HepG2 (cell line): ENCODE data around the gene RGL1. TPM values are rescaled to one million over a fixed set of nuclear protein-coding genes. Genes with fewer than 3 reads are reported as not detected.

ENCODE experiments used
- ATAC-seq: fragments of 200-7000 bp; cut with Tn5 transposase; 3 replicates; pipeline ENCODE4 v1.9.1; 2020; ENCODE audit warnings: mild to moderate bottlenecking, moderate library complexity
- BruUV-seq: library from RNA; stranded (reverse); fragments of 400-500 nt; replicated peaks from 2 replicates; lab custom pipeline; 2021; lab: Mats Ljungman, UMichigan
- CTCF ChIA-PET: fragments of 300-600 bp; formaldehyde crosslinking; extraction: SDS; loops from one replicate; lab custom pipeline; 2021; ENCODE audit warnings: low total read pairs, inconsistent platforms, low intra/inter-chr PET ratio; lab: Yijun Ruan, JAX
- POLR2A ChIA-PET: fragments of 350-600 bp; sonication (Branson Sonifier 250); formaldehyde crosslinking; loops from one replicate; lab custom pipeline; 2020; ENCODE audit warnings: antibody characterized with exemption, inconsistent platforms; lab: Yijun Ruan, JAX
- DNase-seq: peaks from one replicate; pipeline ENCODE4 v3.0.0-alpha.2; 2015; ENCODE audit warnings: low spot score
- FAIRE-seq: peaks from 3 replicates; lab custom pipeline; 2011; peaks lifted over from hg19 to GRCh38; lab: Jason Lieb, UNC
- H2AFZ ChIP-seq: one replicate; pipeline ENCODE4 v1.6.1; 2011; ENCODE audit warnings: low read length, inconsistent platforms
- H3K27ac ChIP-seq: fragments of 300-600 bp; 3 replicates; pipeline ENCODE4 v1.8.0; 2011; ENCODE audit warnings: mixed run types, mild to moderate bottlenecking, mixed read lengths, low read length, inconsistent platforms; ENCODE audit not compliant: insufficient read depth; ENCODE audit errors: extremely low read length
- H3K27me3 ChIP-seq, 2 experiments: fragments of 200-600 bp in 1 of 2; 2 replicates in 1 of 2; 3 replicates in 1 of 2; pipeline versions ENCODE4 v1.6.0 to v1.8.0; 2011; ENCODE audit warnings: low read length in 2 of 2, mild to moderate bottlenecking in 2 of 2, moderate library complexity in 2 of 2, inconsistent platforms in 1 of 2; ENCODE audit not compliant: insufficient read depth in 2 of 2, control insufficient read depth in 1 of 2
- H3K36me3 ChIP-seq, 2 experiments: fragments of 200-600 bp in 1 of 2; replicated peaks in 1 of 2; 2 replicates in 1 of 2; 3 replicates in 1 of 2; pipeline versions ENCODE4 v1.5.1 to v1.8.0; 2011; ENCODE audit warnings: low read length in 2 of 2, inconsistent platforms in 1 of 2; ENCODE audit not compliant: insufficient read depth in 2 of 2, control insufficient read depth in 1 of 2
- H3K4me1 ChIP-seq: 2 replicates; pipeline ENCODE4 v1.5.1; 2012; ENCODE audit warnings: low read length, inconsistent platforms; ENCODE audit not compliant: insufficient read depth
- H3K4me2 ChIP-seq: 2 replicates; pipeline ENCODE4 v1.6.0; 2011; ENCODE audit warnings: low read depth, low read length, inconsistent platforms
- H3K4me3 ChIP-seq, 3 experiments: fragments of 200-600 bp in 1 of 3; sonication (generic), shearing (Covaris generic) in 1 of 3; replicated peaks in 1 of 3; 2 replicates each; pipeline ENCODE4 v1.5.1; 2011 to 2016; ENCODE audit warnings: low read length in 3 of 3, inconsistent platforms in 2 of 3, low read depth in 2 of 3, mild to moderate bottlenecking in 2 of 3, control low read depth in 1 of 3, mixed read lengths in 1 of 3; ENCODE audit not compliant: insufficient read depth in 1 of 3
- H3K79me2 ChIP-seq: one replicate; pipeline ENCODE4 v1.6.1; 2011; ENCODE audit warnings: low read length, inconsistent platforms; ENCODE audit not compliant: insufficient read depth
- H3K9ac ChIP-seq: 2 replicates; pipeline ENCODE4 v1.6.0; 2011; ENCODE audit warnings: mild to moderate bottlenecking, low read depth, low read length, inconsistent platforms; ENCODE audit not compliant: insufficient read depth
- H3K9me3 ChIP-seq: 2 replicates; pipeline ENCODE4 v1.5.1; 2012; ENCODE audit warnings: mild to moderate bottlenecking, low read length
- H4K20me1 ChIP-seq: 2 replicates; pipeline ENCODE4 v1.6.0; 2011; ENCODE audit warnings: inconsistent platforms, mild to moderate bottlenecking, low read length, moderate library complexity; ENCODE audit not compliant: insufficient read depth
- BCL6 ChIP-seq: IDR thresholded peaks from 2 replicates; pipeline ENCODE4 v1.6.1; 2016; ENCODE audit warnings: missing genetic modification reagents, missing compliant biosample characterization
- SOX13 ChIP-seq, 3 experiments: fragments of 450-650 bp in 1 of 3; sonication (generic) in 1 of 3; formaldehyde crosslinking in 1 of 3; IDR thresholded peaks in 2 of 3; conservative IDR thresholded peaks in 1 of 3; 2 replicates each; pipeline versions ENCODE4 v1.5.0 to v1.6.1; 2016 to 2020; ENCODE audit warnings: antibody characterized with exemption in 1 of 3, mild to moderate bottlenecking in 1 of 3, missing compliant biosample characterization in 1 of 3, missing genetic modification reagents in 1 of 3, moderate library complexity in 1 of 3
- SOX5 ChIP-seq: IDR thresholded peaks from 2 replicates; pipeline ENCODE4 v1.6.1; 2016; ENCODE audit warnings: borderline replicate concordance
- SOX6 ChIP-seq, 2 experiments: fragments of 450-650 bp in 1 of 2; sonication (generic) in 1 of 2; formaldehyde crosslinking in 1 of 2; IDR thresholded peaks; 2 replicates each; pipeline versions ENCODE4 v1.4.0 to v1.6.1; 2017 to 2020; ENCODE audit warnings: antibody characterized with exemption in 1 of 2, mild to moderate bottlenecking in 1 of 2, missing genetic modification reagents in 1 of 2
- ZNF224 ChIP-seq: sonication (generic); formaldehyde crosslinking; IDR thresholded peaks from 2 replicates; pipeline ENCODE4 v1.5.0; 2020; ENCODE audit warnings: mild to moderate bottlenecking, missing genetic modification reagents
- ZNF567 ChIP-seq: sonication (generic); formaldehyde crosslinking; IDR thresholded peaks from 2 replicates; pipeline ENCODE4 v1.8.1; 2023; ENCODE audit warnings: mild to moderate bottlenecking, missing genetic modification reagents, borderline replicate concordance
- ZNF772 ChIP-seq: sonication (generic); formaldehyde crosslinking; IDR thresholded peaks from 2 replicates; pipeline ENCODE4 v1.5.0; 2020; ENCODE audit warnings: mild to moderate bottlenecking, missing genetic modification reagents
- ZNF878 ChIP-seq: sonication (generic); formaldehyde crosslinking; IDR thresholded peaks from 2 replicates; pipeline ENCODE4 v1.8.1; 2023; ENCODE audit warnings: mild to moderate bottlenecking, missing genetic modification reagents, moderate library complexity
- in situ Hi-C: cut with HindIII; loops from 2 replicates; pipeline ENCODE4 v1.10.0; 2017; ENCODE audit warnings: low pct_unique_long_range_greater_than_20kb; ENCODE audit not compliant: extremely low pct_ligation_motif_present
- intact Hi-C: fragments of 100-400 bp; cut with micrococcal nuclease; formaldehyde crosslinking; loops from one replicate; pipeline ENCODE4 v1.10.0; 2022; ENCODE audit not compliant: unreplicated experiment
- polyA plus RNA-seq, 8 experiments: library from polyadenylated mRNA; depleted of rRNA in 3 of 8; stranded (reverse) in 7 of 8; unstranded in 1 of 8; fragments of >200 nt; fragmentation: Illumina TruSeq in 4 of 8; extraction: Trizol in 4 of 8; gene quantifications; 2 replicates each; pipeline versions ENCODE4 v1.2.1 to v1.2.3, GENCODE V29; 2011 to 2016; ENCODE audit warnings: low read depth in 4 of 8, missing spikeins in 1 of 8, mixed read lengths in 1 of 8; ENCODE audit not compliant: insufficient read depth in 1 of 8
- total RNA-seq, 5 experiments: library from RNA; depleted of rRNA; stranded (reverse); fragments of >200 nt; fragmentation: Illumina TruSeq; extraction: Trizol; gene quantifications; 2 replicates each; pipeline ENCODE4 v1.2.3, GENCODE V29; 2016; ENCODE audit warnings: low read depth in 1 of 5
- TF ChIP-seq, protein P1 (sequence below): IDR thresholded peaks from 2 replicates; pipeline ENCODE4 v1.6.1; 2012; ENCODE audit warnings: low read depth, low read length, improper control_type of control experiment
- TF ChIP-seq, protein P2 (sequence below): sonication (generic); formaldehyde crosslinking; IDR thresholded peaks from 2 replicates; pipeline ENCODE4 v1.5.1; 2020; ENCODE audit warnings: missing genetic modification reagents, mild to moderate bottlenecking, borderline replicate concordance
- TF ChIP-seq, protein P3 (sequence below): sonication (generic); formaldehyde crosslinking; IDR thresholded peaks from 2 replicates; pipeline ENCODE4 v1.4.0; 2020; ENCODE audit warnings: missing genetic modification reagents
- TF ChIP-seq, protein P4 (sequence below): IDR thresholded peaks from 2 replicates; pipeline ENCODE4 v1.6.1; 2016; ENCODE audit warnings: missing genetic modification reagents, missing compliant biosample characterization
- TF ChIP-seq, protein P5 (sequence below): sonication (generic); formaldehyde crosslinking; IDR thresholded peaks from 2 replicates; pipeline ENCODE4 v1.5.0; 2020; ENCODE audit warnings: missing genetic modification reagents

Gene RGL1
- total and polyA plus RNA-seq, 2 of the 13 experiments (the other 11 are each of a cell fraction or from before 2014, with no cell fraction given), result 3.5 to 4.7 TPM

DNA sequence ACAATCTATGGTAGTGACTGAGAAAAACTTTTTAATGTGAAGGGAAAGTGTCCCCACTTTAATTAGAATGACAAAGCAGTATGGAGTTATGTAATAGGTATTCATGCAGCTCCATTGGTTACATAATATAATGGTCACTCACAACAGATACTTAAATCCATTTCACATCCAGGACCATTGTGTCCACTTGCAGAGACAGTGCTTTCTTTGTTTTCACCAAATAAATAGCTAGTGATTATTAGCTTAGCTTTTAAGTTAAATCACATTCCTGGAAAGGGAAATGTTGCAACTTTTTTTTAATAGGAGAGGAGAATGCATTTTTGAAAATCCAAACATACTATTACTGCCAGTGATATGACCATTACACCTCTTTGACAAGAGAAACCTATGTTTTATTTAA, 22.9 kb downstream of the RGL1 start:
- Histone ChIP-seq H4K20me1 (no peaks in the 10 kb centered on the region), H3K27me3 (no peaks in the 10 kb centered on the region), H3K4me3 (no peak overlapping the region), H3K36me3 (no peaks in the 10 kb centered on the region), H3K27ac (no peak overlapping the region), H3K4me1 (0 out of 2 replicates have a peak, but pooled peaks cover 13% of the 10 kb centered on the region), H3K4me2 (no peak overlapping the region), H2AFZ (no peak overlapping the region), H3K9ac (no peak overlapping the region), H3K9me3 (no peaks in the 10 kb centered on the region), H3K79me2 (no peaks in the 10 kb centered on the region)
- no peak for FAIRE-seq
- ChIA-PET POLR2A (interaction anchor here (0.8 kb wide), 1 partner anchor 15 kb away, joined by 3 read pairs; no protein-coding TSS in a partner anchor), CTCF (no interaction called here)
- in situ Hi-C loops (no loop called here), intact Hi-C loops (no loop called here)
- DNase-seq, result peak; percentile 71
- BruUV-seq, result no TSS peak
- no peak for ATAC-seq
- TF ChIP-seq, protein P1, sequence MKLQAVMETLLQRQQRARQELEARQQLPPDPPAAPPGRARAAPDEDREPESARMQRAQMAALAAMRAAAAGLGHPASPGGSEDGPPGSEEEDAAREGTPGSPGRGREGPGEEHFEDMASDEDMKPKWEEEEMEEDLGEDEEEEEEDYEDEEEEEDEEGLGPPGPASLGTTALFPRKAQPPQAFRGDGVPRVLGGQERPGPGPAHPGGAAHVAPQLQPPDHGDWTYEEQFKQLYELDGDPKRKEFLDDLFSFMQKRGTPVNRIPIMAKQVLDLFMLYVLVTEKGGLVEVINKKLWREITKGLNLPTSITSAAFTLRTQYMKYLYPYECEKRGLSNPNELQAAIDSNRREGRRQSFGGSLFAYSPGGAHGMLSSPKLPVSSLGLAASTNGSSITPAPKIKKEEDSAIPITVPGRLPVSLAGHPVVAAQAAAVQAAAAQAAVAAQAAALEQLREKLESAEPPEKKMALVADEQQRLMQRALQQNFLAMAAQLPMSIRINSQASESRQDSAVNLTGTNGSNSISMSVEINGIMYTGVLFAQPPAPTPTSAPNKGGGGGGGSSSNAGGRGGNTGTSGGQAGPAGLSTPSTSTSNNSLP, result 0 out of 2 replicates have a peak, but pooled peaks have one; percentile 18
- TF ChIP-seq, protein P2, sequence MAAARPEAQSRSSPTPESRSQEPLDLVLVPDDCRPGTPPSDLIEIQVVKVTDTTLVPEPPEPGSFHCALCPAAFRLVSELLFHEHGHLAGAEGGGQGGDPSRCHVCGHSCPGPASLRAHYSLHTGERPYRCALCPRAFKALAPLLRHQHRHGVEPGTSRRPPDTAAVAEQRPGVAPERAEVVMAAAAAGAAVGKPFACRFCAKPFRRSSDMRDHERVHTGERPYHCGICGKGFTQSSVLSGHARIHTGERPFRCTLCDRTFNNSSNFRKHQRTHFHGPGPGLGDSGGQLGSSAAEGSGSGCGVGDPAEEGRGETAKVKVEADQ (CRISPR knock-in tag), result no peak
- TF ChIP-seq SOX6 (IDR thresholded peaks at IDR 0.05), result no peak
- peak; percentile 25; the same call in 1 of the 2 replicates for TF ChIP-seq SOX6 (CRISPR knock-in tag; IDR thresholded peaks at IDR 0.05)
- no peak for TF ChIP-seq ZNF878 (CRISPR knock-in tag)
- TF ChIP-seq SOX5 (CRISPR knock-in tag), result peak; percentile 63; the same call in 1 of the 2 replicates
- no peak for TF ChIP-seq SOX13 (IDR thresholded peaks at IDR 0.05)
- peak in 1 of 2 experiments; percentile 78; a peak in 1 of 4 replicates for TF ChIP-seq SOX13 (CRISPR knock-in tag; conservative IDR thresholded peaks at IDR 0.05 in 1 of 2, IDR thresholded peaks at IDR 0.05 in 1 of 2)
- TF ChIP-seq, protein P3, sequence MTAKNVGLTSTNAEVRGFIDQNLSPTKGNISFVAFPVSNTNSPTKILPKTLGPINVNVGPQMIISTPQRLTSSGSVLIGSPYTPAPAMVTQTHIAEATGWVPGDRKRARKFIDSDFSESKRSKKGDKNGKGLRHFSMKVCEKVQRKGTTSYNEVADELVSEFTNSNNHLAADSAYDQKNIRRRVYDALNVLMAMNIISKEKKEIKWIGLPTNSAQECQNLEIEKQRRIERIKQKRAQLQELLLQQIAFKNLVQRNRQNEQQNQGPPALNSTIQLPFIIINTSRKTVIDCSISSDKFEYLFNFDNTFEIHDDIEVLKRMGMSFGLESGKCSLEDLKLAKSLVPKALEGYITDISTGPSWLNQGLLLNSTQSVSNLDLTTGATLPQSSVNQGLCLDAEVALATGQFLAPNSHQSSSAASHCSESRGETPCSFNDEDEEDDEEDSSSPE (CRISPR knock-in tag), result no peak
- TF ChIP-seq, protein P4, sequence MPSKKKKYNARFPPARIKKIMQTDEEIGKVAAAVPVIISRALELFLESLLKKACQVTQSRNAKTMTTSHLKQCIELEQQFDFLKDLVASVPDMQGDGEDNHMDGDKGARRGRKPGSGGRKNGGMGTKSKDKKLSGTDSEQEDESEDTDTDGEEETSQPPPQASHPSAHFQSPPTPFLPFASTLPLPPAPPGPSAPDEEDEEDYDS (CRISPR knock-in tag), result no peak
- no peak for TF ChIP-seq ZNF567 (CRISPR knock-in tag)
- TF ChIP-seq BCL6 (CRISPR knock-in tag), result peak; percentile 90
- TF ChIP-seq, protein P5, sequence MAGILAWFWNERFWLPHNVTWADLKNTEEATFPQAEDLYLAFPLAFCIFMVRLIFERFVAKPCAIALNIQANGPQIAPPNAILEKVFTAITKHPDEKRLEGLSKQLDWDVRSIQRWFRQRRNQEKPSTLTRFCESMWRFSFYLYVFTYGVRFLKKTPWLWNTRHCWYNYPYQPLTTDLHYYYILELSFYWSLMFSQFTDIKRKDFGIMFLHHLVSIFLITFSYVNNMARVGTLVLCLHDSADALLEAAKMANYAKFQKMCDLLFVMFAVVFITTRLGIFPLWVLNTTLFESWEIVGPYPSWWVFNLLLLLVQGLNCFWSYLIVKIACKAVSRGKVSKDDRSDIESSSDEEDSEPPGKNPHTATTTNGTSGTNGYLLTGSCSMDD, result no peak
- no peak for TF ChIP-seq ZNF772 (CRISPR knock-in tag)
- TF ChIP-seq ZNF224 (CRISPR knock-in tag), result no peak
